Caco-2 (cell line): Measurements from ENCODE around the gene AFAP1L1. TPM values are rescaled to one million over a fixed set of nuclear protein-coding genes. Genes with fewer than 3 reads are reported as not detected.

Experiments used
- BruUV-seq: library from RNA; stranded (reverse); fragments of 400-500 nt; replicated peaks from 2 replicates; lab custom pipeline; 2021; lab: Mats Ljungman, UMichigan
- CTCF ChIA-PET: fragments of 300-600 bp; sonication (Branson Sonifier 250); formaldehyde crosslinking; loops from one replicate; lab custom pipeline; 2022; ENCODE audit warnings: antibody characterized with exemption; lab: Charles Lee
- POLR2A ChIA-PET: fragments of 300-600 bp; sonication (Branson Sonifier 250); formaldehyde crosslinking; loops from one replicate; lab custom pipeline; 2022; ENCODE audit warnings: antibody characterized with exemption; lab: Charles Lee
- DNase-seq, 2 experiments: peaks; one replicate each; pipeline versions ENCODE4 v3.0.0 to v3.0.0-alpha.2; 2020 to 2022
- H3K27me3 ChIP-seq: replicated peaks from 2 replicates; pipeline ENCODE4 v1.6.0; 2011; ENCODE audit warnings: low read length; ENCODE audit not compliant: control insufficient read depth, insufficient read depth
- H3K36me3 ChIP-seq: 2 replicates; pipeline ENCODE4 v1.5.1; 2011; ENCODE audit warnings: low read length; ENCODE audit not compliant: control insufficient read depth, insufficient read depth
- H3K4me1 ChIP-seq: fragments of 250-450 bp; sonication (Bioruptor Pico); 2 replicates; pipeline ENCODE4 v1.5.1; 2020; ENCODE audit warnings: mild to moderate bottlenecking
- H3K4me3 ChIP-seq: 2 replicates; pipeline ENCODE4 v1.5.1; 2011; ENCODE audit warnings: low read depth, mild to moderate bottlenecking, control low read depth, low read length
- H3K9me3 ChIP-seq: fragments of 250-450 bp; sonication (Bioruptor Pico); 2 replicates; pipeline ENCODE4 v1.5.1; 2020; ENCODE audit warnings: mild to moderate bottlenecking, moderate library complexity
- H3K27ac Mint-ChIP-seq: one replicate; pipeline ENCODE4 v1.8.0; 2022; ENCODE audit warnings: mixed read lengths; ENCODE audit not compliant: unreplicated experiment
- H3K27me3 Mint-ChIP-seq: one replicate; pipeline ENCODE4 v1.8.0; 2022; ENCODE audit warnings: mixed read lengths; ENCODE audit not compliant: insufficient read depth, unreplicated experiment
- H3K36me3 Mint-ChIP-seq: one replicate; pipeline ENCODE4 v1.8.0; 2022; ENCODE audit warnings: mild to moderate bottlenecking, mixed read lengths; ENCODE audit not compliant: insufficient read depth, unreplicated experiment
- H3K4me1 Mint-ChIP-seq: one replicate; pipeline ENCODE4 v1.8.0; 2022; ENCODE audit warnings: low read depth, mixed read lengths; ENCODE audit not compliant: unreplicated experiment
- H3K4me3 Mint-ChIP-seq: one replicate; pipeline ENCODE4 v1.8.0; 2022; ENCODE audit warnings: mild to moderate bottlenecking, moderate library complexity, mixed read lengths; ENCODE audit not compliant: unreplicated experiment
- H3K9me3 Mint-ChIP-seq: one replicate; pipeline ENCODE4 v1.8.0; 2022; ENCODE audit warnings: mixed read lengths; ENCODE audit not compliant: unreplicated experiment
- CTCF ChIP-seq, 2 experiments: fragments of 200-600 bp in 1 of 2; IDR thresholded peaks; 1 replicate in 1 of 2; 2 replicates in 1 of 2; pipeline versions ENCODE4 v1.5.1 to v1.8.0; 2011 to 2022; ENCODE audit warnings: antibody characterized with exemption in 1 of 2, control low read depth in 1 of 2, inconsistent platforms in 1 of 2, low read depth in 1 of 2, low read length in 1 of 2, mild to moderate bottlenecking in 1 of 2, moderate library complexity in 1 of 2; ENCODE audit not compliant: insufficient read depth in 1 of 2, severe bottlenecking in 1 of 2, unreplicated experiment in 1 of 2
- intact Hi-C: fragments of 100-400 bp; cut with micrococcal nuclease; formaldehyde crosslinking; loops from one replicate; pipeline ENCODE4 v1.10.0; 2022; ENCODE audit not compliant: unreplicated experiment
- total RNA-seq: library from RNA; stranded (reverse); gene quantifications from 2 replicates; pipeline ENCODE4 v1.2.3, GENCODE V29; 2022

Gene AFAP1L1
- total RNA-seq, 1 experiment from 2014 or later, result 0.45 TPM

DNA sequence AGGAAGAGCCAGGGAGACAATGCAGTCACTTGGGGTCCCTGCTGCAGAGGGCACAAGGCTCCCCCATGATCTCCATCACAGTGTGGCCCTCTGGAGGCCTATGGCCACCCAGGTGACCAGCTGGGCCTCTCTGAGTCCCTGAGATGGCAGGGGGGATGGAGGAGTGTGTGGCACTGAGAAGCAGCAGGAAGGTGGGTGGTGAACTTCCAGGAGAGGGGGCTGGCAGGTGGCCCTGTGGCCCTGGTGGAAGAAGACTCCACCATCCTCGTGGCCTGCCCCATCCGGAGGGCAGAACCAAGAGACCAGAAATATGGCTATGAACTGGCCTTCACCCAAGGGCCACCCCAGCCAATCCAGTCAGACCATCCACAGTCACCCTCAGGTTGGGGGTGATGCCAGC lies 31.7 kb upstream of the AFAP1L1 start:
- Mint-ChIP-seq H3K36me3 (no peaks in the 10 kb centered on the region), H3K27me3 (peaks cover 30% of the 10 kb centered on the region), H3K4me1 (no peaks in the 10 kb centered on the region), H3K27ac (no peak overlapping the region), H3K4me3 (no peak overlapping the region), H3K9me3 (no peaks in the 10 kb centered on the region)
- no peaks in the 10 kb centered on the region; the same call in 1 of the 2 replicates for H3K27me3 ChIP-seq
- BruUV-seq, result no TSS peak
- TF ChIP-seq CTCF (IDR thresholded peaks at IDR 0.05; ENCODE audit: insufficient read depth in 1 of 2, low read depth in 1 of 2, low read length in 1 of 2, severe bottlenecking in 1 of 2, unreplicated experiment in 1 of 2), result no peak
- intact Hi-C loops, result no loop called here
- H3K4me3 ChIP-seq, result no peak overlapping the region
- POLR2A ChIA-PET, result no interaction called here
- CTCF ChIA-PET, result no interaction called here
- H3K4me1 ChIP-seq, result no peaks in the 10 kb centered on the region
- H3K9me3 ChIP-seq, result no peaks in the 10 kb centered on the region; the same call in 1 of the 2 replicates
- H3K36me3 ChIP-seq, result no peaks in the 10 kb centered on the region
- no peak for DNase-seq

DNA sequence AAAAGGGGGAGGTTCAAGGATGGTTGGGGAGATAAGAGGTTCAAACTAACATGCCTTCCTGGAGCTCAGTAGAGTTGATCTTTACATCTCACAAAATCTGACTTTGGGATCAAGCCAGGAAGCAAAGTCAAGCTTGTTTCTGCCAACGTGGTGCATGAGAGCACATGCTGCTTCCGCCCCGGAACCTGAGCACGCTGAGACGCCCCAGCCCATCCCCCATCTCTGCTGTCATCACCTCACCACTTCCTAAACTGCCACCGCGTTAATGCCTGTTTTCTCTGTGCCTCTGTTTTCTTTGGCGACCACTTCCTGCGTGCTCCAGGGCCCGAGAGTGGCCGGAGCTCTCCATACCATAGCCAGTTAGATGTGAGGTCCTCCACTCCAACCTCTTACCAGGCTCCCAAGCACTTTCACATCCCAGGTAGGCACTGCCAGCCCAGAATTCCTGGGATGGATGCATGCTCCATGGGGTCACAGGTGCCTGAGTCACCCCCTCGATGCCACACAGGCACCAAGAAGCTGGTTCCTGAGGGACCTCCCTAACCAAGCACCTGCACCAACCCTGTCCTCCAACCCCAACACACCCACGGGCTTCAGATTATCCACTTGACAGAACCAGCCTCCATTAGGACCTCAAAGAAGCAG lies 31.2 kb upstream of the AFAP1L1 start:
- Mint-ChIP-seq H3K36me3 (no peaks in the 10 kb centered on the region), H3K27ac (no peak overlapping the region), H3K27me3 (peaks cover 34% of the 10 kb centered on the region), H3K4me3 (no peak overlapping the region), H3K4me1 (no peaks in the 10 kb centered on the region), H3K9me3 (no peaks in the 10 kb centered on the region)
- no peaks in the 10 kb centered on the region for H3K4me1 ChIP-seq
- TF ChIP-seq CTCF (IDR thresholded peaks at IDR 0.05; ENCODE audit: insufficient read depth in 1 of 2, low read depth in 1 of 2, low read length in 1 of 2, severe bottlenecking in 1 of 2, unreplicated experiment in 1 of 2), result no peak
- no peaks in the 10 kb centered on the region; the same call in 1 of the 2 replicates for H3K27me3 ChIP-seq
- BruUV-seq, result no TSS peak
- DNase-seq, result no peak
- no peaks in the 10 kb centered on the region for H3K36me3 ChIP-seq
- H3K4me3 ChIP-seq, result no peak overlapping the region
- POLR2A ChIA-PET, result no interaction called here
- H3K9me3 ChIP-seq, result no peaks in the 10 kb centered on the region; the same call in 1 of the 2 replicates
- CTCF ChIA-PET, result no interaction called here
- intact Hi-C loops, result no loop called here

DNA sequence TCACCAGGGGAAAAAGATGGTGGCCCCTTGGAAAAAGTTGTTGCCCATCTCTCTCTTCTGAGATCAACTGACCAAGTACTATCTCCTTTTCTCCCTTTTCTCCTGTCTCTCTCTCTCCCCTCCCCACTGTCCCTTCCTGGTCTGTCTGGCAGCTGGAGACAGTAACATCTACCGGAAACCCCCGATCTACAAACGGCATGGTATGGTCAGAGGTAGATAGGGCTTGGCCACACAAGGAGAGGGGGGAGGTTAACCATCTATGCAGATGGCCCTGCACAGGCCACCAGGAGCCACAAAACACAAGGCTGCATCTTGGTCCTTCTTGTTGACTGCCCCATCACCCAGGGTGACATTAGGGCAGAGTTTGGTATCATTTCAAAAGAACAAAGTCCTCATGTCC lies 29.3 kb upstream of the AFAP1L1 start:
- H3K4me1 Mint-ChIP-seq, result no peaks in the 10 kb centered on the region
- Histone ChIP-seq H3K27me3 (no peaks in the 10 kb centered on the region; the same call in 1 of the 2 replicates), H3K4me1 (no peaks in the 10 kb centered on the region), H3K4me3 (no peak overlapping the region), H3K9me3 (no peaks in the 10 kb centered on the region; the same call in 1 of the 2 replicates), H3K36me3 (no peaks in the 10 kb centered on the region)
- peaks cover 35% of the 10 kb centered on the region for H3K27me3 Mint-ChIP-seq
- ChIA-PET CTCF (no interaction called here), POLR2A (no interaction called here)
- no peak for DNase-seq
- H3K27ac Mint-ChIP-seq, result no peak overlapping the region
- BruUV-seq, result no TSS peak
- intact Hi-C loops, result no loop called here
- H3K4me3 Mint-ChIP-seq, result no peak overlapping the region
- no peak for TF ChIP-seq CTCF (IDR thresholded peaks at IDR 0.05; ENCODE audit: insufficient read depth in 1 of 2, low read depth in 1 of 2, low read length in 1 of 2, severe bottlenecking in 1 of 2, unreplicated experiment in 1 of 2)
- H3K9me3 Mint-ChIP-seq, result no peaks in the 10 kb centered on the region
- H3K36me3 Mint-ChIP-seq, result no peaks in the 10 kb centered on the region
